Measurements from ENCODE around the gene TNNC1.
A peak's percentile ranks its signal among the peaks of the same experiment; 100 is the strongest.

The TNNC1 gene

DNA sequence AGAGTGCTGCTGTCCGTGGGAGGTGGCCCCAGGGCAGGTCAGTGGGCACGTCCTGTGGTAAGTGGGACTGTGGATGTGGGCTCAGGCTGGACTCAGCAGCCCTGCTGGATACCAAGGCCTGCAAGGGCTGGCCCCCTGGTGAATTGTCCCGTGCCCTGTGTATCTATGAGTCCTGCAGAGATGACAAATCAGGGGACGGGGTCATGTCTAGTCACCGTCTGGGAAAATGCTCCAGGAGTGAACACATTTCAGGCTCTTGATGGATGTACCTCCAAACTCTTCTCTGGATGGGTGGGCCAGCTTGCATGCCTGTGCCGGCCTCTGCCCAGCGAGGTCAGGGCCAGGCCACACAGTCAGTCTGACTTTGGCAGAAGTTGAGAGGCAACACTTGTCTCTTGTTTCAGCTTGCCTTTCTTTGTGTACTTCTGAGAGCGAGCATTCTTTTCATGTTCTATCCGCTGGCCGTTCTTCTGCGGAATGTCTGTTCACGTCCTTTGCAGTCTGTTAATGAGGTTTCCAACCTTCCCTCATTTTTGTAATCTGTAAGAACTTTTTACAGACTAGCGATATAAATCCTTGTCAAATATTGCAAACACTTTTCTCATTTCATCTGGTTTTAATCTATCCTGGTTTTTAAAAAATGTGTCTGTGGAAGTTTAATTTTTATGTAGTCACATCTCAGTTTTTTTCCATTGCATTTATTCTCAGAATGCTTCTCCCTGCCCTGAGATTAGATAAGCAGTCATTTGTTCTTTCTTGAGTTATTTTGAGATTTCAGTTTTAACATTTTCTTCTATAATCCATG is 29.9 kb upstream of the TNNC1 start:
- DNase-seq, result no peak

DNA sequence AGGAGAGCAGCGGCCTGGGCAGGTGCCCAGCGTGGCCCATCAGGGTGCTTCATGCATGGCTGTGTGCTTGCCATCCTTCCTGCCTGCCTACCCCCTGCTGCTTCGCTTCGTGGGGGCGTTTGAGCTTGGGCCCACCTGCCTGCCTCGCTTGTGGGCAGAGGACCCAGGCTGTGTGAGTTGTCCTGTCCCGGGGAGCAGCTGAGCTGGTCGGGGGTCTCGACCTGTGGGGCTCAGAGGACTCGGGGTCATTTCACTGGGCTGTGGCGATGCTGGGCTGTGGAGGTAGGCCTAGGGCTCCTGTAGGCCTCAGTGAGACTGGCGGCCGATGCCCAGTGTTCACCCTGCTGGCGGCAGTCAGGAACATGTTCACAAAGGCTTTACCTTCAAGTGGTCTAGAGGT is 29.2 kb upstream of the TNNC1 start:
- no peak for DNase-seq

DNA sequence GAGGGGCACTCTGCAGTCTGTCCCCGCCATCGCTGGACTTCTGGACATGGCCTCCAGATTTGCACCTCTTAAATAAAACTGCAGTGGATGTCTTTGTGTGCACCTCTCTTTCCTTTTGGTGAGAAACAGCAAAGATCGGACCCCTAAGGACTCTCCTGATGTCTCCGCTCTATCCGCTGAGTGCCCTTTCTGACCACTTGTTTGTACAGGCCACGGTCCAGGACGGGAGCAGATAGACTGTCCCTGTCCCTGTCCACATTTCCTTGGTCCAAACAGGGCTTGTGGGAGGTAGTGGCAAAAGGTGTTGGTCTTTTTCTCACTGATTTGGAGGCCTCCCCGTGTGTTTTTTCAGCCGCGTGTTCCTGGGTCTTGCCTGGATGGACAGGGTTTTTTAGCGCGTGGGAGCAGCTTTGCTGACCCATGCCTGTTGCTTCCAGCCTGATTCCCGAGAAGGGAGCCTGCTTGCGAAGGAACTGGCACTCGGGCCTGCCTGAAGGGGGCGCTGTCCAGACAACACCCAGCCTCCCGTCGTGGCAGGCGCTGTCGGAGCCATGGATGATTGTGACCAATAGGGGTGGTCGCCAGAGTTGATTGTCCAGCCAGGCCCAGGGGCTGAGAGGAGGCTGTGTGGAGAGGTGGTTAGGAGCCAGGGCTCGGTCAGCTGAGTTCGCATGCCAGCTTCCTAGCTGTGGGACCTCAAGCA is 28.1 kb upstream of the TNNC1 start:
- DNase-seq, result no peak

DNA sequence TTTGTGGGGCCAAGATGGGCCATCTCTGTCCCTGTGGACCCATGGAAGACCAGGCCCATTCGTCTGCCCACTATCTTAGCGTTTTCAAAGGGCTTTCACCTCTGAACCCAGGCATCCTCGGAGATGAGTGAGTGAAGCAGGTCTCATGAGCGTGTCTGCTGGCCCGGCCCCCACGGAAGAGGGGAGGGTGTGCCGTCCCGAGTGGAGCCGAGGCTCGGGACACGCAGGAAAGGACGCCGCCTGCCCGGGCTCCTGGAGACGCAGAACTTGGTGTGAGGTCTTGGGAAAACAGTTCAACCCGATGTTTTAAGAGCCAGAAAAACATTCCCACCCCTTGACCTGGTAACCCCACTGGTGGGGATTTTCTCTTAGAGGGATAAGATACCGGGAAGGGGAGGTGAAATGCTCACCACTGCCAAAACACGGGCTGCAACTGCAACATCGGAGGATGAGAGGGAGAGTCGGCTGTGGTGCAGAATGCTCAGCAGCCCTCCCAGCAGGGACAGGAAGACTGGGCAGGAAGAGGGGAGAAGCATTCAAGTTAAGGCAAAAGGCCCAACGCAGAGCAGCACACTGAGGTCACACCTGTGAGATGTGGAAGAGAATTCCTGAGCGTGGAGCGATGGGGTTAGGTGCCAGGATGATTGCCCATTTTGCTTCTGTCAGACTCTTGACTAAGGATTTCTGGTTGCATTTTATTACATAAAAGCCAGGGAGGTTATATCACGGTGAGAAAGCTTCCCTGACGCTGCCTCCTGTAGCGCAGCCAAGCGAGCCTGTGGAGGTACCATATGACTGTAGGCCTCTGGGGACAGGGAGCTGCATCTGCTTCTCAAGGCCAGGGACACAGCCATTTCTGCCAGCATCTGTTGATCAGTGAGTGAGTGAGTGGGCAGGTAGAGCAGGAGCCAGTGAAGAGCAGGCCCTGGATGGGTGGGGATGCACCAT is 27.2 kb upstream of the TNNC1 start:
- DNase-seq, result no peak

DNA sequence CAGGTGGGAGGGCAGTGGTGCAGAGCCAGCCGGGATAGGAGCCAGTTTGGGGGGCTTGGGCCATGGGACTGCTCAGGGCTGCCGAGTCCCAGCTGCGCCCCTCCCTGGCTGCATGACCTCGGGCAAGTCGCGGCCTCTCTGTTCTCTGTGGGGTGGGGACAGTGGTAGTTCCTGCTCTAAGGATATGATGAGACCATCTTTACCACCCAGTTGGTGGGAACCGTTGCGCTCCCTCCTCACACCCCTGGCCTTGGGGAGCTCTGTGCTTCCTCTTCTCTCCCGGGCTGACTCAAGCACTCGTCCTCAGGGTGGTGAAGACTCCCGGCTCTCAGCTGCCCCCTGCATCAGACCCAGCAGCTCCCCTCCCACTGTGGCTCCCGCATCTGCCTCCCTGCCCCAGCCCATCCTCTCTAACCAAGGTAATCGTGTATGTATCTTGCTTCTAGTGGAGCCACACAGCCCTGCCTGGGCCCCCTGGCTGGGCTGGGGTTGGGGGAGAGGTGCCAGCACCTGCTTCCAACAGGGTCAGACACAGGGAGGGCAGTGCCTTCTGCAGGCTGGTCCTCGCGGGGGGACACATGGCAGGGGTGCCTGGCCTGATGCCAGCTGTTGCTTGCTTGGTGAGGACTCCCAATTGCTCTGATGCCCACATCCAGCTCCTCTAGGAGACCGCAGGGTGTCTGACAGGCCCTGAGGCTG is 26.2 kb upstream of the TNNC1 start:
- DNase-seq, result no peak

DNA sequence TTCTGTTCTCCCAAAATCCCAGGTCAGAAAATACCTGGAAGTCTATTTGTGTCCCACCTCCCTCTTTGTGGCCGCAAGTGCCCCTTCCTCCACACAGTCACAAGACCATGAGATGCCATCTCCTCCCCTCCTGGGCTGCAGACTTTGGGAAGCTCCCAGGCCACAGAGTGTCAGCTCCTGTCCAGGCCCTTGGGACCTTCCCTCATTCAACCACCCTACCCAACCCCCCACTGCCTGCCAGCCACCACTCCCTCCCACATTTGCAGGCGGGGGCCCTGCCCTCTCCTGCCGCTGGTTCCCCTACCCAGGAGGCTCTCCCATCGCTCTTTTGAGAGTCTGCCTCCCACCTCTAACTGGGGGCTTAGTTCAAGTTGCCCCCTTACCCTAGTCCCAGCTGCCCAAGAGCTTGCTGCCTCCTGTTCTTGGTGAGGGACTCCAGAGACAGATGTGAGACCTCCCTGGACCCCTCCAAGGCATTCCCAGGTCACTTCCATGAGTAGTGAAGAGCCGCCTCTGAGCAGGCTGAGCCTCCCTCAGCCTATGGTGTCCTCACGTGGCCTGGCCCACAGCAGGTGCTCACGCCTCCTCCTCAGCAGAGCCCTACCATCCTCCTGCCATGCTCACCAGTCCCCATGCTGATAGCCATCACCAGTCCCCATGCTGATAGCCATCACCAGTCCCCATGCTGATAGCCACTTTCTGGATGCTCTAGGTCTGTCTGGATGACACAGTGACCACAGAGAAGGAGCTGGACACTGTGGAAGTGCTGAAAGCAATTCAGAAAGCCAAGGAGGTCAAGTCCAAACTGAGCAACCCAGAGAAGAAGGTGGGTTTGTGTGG is 25.4 kb upstream of the TNNC1 start:
- no peak for DNase-seq

DNA sequence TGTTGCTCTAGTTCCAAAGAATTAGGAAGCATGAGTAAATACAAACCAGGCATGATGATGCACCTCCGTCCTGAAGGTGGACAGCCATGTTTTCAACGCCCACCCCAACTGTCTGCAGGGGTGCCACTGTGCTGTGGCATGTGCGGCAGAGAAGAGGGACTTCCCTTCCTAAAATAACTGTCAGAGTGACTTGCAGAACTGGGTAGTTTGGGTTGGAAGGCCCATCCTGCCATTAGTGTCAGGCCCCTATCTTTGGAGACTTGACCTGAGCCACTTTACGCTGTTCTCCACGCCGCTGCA is 23.9 kb upstream of the TNNC1 start:
- DNase-seq, result no peak

DNA sequence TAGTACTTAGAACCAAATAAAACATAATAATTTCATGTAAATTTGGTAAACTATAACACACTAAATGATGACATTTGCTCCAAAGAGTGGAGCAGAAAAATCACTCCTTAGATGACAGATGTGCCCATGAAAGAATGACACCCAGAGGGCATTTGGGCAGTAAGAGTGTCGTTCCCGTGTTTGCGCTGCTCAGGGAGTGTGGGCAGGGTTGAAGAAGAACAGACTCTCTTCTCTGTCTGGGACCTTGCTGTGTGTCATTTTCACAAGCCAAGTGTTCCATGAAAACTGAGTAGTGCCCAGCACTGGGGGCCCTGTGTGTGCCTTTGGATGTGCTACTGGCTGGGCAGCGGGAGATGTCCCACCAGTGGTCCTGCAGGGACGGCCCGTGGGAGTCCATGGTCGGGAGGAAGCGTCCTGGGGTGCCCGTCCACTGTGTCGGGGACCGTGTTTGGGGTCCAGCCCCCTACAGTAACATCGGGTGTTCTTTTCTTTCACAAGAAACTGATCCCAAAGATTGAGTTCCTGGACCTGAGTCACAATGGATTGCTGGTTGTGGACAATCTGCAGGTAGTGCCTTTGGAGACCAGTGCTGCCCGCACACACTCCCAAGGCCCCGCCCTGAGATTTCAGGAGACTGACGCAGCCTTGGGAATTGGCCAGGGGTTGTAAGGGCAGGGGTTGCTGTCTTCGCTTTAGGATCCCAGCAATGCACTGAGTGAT is 23.4 kb upstream of the TNNC1 start:
- no peak for DNase-seq

DNA sequence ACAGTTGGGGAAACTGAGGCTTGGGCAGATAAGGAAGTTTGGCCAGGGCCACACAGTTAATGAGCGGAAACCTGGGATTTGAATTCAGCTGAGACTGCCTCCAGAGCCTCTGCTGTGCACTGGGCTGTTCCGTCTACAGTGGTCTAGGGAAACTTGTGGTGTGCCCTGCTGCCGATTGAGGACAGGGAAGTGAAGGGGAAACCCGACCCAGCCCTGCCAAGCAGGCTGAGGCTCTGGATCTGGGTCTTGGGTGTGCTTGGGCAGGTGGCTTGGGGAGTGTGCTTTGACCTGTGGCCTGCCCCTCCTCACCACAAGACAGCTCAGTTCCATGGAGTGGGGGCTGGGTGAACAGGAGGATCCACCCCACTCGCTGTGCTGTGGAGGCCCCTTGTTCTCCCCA is 19.2 kb upstream of the TNNC1 start:
- no peak for DNase-seq

DNA sequence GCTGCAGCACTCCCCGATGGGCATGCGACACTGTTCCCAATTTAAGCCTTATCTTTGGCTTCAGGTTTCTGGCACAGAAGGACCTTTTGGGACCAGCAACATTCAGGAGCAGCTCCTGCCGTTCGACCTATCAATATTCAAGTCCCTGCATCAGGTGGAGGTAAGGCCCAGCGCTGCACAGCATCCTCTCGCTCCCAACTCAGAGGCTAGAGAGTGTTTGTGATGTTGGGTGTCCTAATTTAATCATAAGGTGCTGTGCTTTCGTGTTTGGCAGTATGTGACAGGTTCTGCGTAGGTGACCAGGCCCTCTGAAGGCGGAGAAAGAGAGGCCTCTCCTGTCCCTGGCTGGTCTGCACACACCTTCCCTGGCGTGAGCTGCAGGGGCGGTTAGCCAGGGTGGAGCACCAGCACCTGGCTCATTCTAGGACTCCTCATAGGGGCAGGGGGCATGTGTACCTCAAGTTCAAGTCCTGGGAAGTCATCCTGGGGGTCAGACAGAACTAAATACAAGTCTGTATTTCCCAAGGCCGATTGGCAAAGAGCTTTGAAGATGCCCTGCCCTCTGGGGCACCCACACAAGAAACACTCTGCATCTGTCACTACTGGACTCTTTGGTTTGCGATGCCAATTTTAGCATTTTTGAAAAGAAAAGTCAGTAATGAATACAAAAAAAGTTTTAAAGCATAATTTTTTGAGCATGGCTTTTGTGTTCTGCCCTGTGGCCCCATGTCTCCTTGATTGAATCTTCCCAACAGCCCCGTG is 18.6 kb upstream of the TNNC1 start:
- no peak for DNase-seq

DNA sequence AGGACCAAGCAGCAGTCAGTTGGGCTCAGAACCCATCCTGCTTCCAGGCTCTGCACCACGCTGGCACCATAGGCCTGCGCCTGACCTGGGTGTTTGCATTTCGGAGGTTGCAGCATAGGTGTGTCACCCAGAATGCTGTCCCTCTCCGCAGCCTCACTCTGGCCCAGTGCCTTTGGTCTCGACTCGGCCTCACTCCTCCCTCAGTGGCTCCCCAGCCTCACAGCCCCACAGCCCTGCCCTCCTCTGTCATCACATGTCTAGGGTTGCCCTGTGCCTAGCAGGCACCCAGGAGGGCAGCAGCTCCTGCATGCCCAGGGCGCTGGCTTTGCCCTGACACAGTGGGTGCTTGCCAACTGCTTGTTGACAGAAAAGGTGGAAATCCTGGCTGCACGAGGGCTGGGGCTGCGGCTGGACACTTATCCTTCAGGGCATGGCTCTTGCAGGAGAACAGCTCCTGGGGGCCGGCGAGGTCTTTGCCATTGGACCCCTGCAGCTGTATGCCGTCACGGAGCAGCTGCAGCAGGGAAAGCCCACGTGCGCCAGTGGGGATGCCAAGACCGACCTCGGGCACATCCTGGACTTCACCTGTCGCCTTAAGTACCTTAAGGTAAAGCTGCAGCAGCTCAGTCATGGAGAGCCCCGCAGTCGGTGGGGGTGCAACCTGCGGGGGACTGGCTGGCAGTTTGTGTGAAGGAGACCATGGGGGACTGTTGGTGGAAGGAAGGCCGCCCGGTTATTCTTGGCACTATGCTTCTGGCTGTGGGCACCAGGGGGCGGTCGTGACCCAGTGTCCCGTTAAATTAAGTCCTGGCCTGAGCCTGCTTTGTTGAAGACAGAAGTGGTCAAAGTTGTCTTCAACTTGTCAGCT is 17.8 kb upstream of the TNNC1 start:
- DNase-seq, result peak in 1 of 2 donors; percentile 52

DNA sequence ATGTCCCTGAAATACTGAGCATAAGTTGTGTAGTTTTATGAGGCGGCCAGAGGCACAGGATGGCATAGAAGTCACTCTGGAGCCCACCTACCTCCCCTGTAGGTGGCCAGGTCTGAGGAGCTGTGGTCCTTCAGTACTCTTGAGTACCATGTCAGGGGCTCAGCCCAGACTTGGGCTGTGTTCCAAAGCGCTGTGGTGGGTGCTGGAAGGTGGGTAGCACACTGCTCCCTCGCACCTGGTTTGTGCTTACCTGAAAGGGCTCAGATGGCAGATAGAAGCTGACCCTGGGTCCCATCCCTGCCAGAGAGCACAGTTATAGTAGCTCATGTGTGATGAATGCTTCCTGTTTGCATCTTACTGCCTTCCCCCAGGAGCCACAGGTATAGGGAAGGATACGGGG is 17.1 kb upstream of the TNNC1 start:
- DNase-seq, result no peak

DNA sequence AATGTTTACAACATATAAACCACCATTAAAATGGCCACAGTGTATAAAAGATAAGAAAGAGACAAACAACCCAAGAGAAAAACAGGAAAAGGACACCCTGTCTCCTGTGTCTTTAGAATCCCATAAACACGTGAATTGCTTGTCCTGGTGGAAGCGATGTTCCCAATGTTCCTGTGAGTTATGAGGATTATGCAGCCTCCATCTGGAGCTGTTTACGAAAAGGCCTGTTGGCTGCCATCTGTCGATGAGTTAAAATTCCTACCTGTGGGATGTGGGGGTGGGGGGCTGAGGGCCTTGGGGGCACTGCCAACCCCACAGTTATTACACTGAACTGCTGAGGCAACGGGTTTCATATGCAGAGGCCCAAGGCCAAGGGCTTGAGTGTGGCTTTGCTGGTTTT is 15.2 kb upstream of the TNNC1 start:
- DNase-seq, result no peak

DNA sequence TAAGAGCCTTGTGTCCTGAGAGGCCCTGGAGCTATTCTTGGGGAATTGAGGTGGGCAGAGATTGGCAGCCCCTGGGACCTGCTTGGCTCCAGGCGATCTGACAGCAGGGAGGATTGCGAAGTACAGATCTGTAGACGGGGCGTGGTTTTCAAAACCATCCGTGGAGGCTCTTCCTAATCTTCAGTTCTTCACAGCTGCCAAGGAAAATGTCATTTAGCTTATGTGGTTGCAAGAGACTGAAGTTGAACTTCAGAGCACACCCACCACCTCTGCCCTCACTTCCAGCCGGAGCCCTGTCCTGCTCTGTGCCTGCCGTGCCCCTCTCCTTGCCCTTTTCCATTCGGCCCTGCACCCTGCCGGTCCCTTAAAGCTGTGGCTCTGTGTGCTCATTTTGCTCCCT is 14.5 kb upstream of the TNNC1 start:
- DNase-seq, result no peak

DNA sequence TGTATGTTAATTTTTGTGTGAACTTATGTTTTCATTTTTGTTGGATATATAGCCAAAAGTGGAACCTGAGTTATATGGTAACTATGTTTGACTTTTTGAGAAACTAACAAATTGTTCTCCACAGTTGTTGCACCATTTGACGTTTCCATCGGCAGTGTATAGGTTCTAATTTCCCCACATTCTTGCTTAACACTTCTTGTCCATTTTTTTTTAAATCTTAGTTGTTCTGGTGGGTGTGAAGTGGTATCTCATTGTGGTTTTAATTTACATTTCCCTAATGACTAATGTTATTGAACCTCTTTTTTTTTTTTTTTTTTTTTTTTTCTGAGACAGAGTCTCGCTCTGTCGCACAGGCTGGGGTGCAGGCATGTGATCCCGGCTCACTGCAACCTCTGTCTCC is 9.6 kb upstream of the TNNC1 start:
- no peak for DNase-seq

DNA sequence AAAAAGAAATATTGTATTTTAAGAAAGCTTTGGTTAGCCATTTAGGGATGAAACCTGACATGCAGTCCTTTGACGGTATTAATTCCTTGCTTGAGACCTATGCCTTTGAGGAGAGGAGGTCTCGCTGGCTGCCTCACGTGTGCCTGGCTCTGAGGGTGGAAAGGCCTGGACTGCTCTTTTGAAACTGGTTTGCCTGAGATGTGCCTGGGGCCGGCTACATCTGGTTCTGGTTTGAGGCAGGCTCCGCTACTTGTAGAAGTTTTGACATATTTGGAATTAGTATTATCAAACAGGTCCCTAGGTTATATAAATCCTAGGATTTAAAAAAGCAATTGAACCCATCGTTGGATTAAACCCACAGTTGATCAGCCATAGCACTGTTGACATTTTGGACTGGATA is 8.0 kb upstream of the TNNC1 start:
- no peak for DNase-seq

DNA sequence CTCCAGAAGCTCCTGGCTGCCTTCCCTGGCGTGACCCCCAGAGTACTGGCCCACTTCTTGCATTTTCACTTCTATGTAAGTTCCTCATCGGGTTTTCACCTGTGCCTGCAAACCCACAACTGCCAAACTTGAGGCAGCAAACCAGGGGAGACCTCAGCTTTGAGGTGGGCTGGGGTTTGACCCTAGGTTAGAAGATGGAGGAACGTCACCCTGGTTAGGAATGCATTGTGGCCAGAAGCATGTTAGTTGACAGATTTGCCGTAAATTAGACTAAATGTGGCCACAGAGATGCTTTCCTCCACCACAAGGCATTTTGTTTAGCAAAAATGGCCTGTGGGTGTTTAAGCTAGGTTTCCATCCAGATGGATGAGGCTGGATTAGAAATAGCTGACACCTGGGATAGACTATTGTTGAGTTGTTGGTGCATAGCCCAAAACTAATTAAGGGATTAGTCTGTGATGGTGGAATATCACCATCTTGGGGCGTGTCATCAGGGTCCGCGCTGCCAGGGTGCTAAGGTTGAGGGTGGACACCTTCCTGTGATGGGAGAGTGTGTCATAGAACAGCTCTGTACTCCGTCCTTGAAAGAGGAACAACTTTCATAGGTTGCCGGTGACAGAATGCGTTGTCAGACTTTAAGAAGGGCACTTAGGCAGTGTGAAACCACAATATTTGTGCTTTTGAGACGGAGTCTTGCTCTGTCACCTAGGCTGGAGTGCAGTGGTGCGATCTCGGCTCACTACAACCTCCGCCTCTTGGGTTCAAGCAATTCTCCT is 5.1 kb upstream of the TNNC1 start:
- DNase-seq, result no peak

DNA sequence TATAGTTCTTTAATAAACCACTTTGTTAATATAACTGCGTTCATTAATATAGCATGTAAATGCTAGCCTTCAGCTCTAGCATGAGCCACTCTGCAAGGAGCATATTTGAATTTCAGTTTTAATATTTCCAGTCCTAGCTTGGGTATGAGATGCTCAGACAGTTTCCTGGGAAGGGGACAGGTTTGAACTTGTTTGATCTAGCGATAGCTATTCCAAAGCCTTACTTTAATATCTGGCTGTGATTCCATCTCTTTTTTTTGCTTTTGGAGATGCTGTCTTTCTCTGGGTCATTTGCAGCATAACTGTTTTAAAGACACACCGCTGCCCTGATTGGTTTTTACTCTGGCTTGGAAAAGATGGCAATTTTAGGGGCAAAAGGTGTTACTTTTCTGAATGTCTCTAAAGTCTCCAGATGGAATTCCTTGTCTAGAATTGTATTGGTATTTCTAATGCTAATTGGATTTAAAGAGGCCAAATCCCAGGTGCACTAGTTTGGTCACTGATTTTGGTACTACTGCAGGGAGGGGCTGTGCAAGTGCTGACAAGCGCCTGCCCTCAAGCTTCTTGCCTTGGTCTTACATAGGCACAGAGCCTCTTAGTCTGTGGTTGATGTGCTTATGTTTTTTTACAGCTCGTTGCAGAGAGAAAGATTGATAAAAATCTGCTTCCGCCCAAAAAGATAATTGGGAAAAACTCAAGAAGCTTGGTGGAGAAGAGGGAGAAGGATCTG is 4.4 kb upstream of the TNNC1 start:
- no peak for DNase-seq
